ENCODE results near the gene ISL1.

DNA sequence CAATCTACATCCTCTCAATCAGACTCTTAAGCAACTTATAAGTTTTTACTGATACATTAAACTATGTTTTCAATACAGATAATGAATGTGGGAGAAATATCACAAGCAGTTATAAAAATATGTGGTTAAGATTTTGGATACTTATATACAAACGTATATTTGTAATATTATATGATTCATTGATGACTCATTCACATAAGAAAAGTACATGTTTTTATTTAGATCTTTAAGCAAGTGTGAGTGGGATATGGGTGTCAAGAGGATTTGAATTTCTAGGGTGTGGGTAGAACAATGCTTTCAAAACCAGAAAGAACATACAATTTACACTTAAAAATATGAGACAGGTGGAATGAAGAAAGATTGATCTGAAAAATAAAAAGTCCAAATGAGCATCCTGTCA, 36.1 kb upstream of the ISL1 start:
- TF ChIP-seq, protein P1, sequence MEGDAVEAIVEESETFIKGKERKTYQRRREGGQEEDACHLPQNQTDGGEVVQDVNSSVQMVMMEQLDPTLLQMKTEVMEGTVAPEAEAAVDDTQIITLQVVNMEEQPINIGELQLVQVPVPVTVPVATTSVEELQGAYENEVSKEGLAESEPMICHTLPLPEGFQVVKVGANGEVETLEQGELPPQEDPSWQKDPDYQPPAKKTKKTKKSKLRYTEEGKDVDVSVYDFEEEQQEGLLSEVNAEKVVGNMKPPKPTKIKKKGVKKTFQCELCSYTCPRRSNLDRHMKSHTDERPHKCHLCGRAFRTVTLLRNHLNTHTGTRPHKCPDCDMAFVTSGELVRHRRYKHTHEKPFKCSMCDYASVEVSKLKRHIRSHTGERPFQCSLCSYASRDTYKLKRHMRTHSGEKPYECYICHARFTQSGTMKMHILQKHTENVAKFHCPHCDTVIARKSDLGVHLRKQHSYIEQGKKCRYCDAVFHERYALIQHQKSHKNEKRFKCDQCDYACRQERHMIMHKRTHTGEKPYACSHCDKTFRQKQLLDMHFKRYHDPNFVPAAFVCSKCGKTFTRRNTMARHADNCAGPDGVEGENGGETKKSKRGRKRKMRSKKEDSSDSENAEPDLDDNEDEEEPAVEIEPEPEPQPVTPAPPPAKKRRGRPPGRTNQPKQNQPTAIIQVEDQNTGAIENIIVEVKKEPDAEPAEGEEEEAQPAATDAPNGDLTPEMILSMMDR (conservative IDR thresholded peaks at IDR 0.05; ENCODE audit: low read length): no peak
- TF ChIP-seq EZH2phosphoT487 (IDR thresholded peaks at IDR 0.05; ENCODE audit: borderline replicate concordance, low read depth, low read length): no peak

Data from OCI-LY7 (cell line).